GM21381 (cell line): ENCODE data around the gene SCGB1D4.
"Not testable (repeated sequence)": the region's sequence is repeated elsewhere in the genome, so short reads cannot be mapped to it uniquely, and the experiment has no call there.

Source experiments
- ATAC-seq: cut with Tn5 transposase; IDR thresholded peaks from one replicate; pipeline ENCODE4 v1.9.1; 2021; ENCODE audit warnings: mild to moderate bottlenecking, moderate library complexity; ENCODE audit not compliant: unreplicated experiment

SCGB1D4 gene, protein sequence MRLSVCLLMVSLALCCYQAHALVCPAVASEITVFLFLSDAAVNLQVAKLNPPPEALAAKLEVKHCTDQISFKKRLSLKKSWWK

DNA sequence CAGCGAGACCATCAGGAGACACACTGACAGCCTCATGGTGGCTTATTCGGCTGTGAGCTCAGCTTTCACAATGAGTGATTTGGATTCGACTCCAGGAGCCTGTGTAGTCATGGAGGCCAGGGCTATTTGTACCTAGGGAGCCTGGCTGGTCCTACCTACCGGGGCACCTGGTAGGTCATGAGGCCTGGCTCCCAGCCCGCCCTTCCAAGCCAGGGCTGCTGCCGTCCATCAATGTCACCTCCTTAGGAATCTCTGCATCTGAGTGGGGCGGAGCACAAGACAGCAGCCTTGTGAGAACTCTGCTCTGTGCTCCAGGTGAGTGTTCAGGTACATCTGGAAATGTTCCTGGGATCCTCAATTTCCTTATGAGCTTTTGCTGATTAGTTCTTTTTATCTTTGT lies at the start of gene SCGB1D4:
Gene SCGB1D4, minus strand, starts transcription at position 101 of the 400 bp plus-strand sequence. Its CDS starts 65 bp downstream, at position 36.
- no peak for ATAC-seq

DNA sequence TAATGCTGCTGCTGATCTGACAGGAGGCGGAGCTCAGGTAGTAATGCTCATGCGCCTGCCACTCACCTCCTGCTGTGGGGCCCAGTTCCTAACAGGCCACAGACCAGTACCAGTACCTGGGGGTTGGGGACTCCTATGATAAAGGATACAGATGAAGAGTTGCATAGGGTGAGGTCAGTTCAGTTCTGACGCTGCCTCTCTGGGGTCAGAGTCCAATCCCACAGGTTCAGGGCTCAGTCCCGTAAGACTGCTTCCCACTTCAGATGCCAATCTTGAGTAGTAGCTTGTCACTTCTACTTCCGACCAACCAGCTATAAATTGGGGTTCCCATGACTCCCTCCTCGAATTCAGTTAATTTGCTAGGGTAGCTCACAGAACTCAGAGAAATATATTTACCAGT lies 47.0 kb upstream of the SCGB1D4 start:
- no peak for ATAC-seq

DNA sequence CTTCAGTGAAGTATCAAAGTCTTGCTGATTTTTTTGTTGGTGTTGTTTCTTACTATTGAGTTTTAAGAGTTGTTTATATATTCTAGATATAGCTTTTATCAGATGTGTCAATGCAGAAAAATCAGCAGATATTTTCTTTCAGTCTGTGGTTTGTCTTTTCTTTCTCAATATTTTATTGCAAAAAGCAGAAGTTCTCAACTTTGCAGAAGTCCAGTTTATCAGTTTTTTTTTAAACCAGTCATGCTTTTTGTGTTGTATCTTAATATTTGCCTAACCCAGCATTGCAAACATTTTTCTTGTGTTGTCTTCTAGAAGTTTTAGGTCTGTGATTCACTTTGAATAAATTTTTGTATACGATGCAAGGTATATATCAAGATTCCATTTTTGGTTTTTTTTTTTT lies 45.3 kb upstream of the SCGB1D4 start:
- ATAC-seq = no peak

DNA sequence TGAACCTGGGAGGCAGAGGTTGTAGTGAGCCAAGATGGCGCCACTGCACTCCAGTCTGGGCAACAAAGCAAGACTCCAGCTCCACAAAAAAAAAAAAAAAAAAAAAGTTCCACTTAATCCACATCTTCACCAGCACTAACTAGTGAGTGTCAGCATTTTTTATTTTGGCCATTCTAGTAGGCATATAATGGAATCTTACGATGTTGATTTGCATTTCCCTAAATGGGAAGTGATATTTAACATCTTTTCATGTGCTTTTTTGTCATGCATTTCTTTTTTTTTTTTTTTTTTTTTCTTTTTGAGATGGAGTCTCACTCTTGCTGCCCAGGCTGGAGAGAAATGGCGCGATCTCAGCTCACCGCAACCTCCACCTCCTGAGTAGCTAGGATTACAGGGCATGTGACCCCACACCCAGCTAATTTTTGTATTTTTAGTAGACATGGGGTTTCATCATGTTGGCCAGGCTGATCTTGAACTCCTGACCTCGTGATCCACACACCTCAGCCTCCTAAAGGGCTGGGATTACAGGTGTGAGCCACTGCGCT lies 44.8 kb upstream of the SCGB1D4 start:
- ATAC-seq = not testable (repeated sequence)

DNA sequence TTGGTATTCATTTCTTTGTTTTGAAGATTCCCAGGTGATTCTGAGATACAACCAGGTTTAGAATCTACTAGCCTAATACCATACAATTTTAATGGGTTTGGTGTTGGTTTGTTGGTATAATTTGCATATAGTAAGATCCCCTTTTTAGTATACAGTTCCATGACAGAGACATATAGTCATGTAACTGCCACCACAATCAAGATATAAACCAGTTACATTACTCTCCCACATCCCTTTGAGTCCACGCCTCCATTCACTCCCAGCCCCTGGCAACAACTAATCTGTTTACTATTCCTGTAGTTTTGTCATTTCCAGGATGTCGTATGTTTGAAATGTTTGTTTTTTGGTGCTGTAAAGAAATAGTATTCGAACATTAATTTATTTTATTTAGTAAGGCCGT lies 42.7 kb upstream of the SCGB1D4 start:
- no peak for ATAC-seq

DNA sequence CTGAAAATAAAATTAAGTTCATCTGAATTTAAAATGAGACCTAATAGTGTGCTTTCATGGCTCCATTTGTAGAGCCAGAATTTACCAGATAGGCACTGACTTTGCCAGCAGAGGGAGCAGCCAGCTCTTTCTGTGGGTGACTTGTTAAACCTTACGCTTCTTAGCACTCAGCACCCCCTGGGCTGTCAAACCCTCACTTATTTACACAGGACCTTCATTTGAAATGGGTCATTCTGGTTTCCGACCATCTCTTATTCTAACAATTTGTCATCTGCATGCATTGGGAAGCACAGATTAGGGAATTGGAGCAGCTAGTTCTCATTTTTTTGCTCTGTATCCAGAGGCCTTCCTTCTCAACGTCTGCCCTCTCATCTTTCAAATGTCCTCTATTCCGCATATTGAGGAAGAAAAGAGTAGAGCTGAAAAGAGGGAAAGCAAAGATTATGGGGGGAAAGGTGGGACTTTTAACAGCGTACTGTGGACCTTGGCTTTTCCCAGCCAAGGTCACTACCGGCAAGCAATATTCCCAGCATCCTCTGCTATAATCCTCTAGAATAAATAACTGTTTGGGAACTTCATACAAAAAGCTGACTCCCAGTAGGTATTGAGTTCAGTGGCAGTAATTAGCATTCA lies 41.5 kb upstream of the SCGB1D4 start:
- ATAC-seq = no peak

DNA sequence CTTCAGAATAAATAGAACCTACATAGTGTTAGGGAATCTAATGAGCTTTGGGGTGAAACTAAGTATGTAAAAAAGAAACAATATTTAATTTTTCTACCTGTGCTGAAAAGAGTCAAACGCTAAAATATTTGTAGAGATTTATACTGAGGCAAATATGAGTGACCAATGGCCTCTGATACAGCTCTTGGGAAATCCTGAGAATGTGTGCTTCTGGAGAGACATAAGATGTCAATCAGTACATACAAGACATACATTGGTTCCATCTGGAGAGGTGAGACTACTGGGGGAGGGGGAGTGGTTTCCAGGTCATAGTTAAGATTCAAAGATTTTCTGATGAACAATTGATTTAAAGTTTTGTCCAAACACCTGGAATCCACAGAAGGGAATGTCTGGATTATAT lies 39.3 kb upstream of the SCGB1D4 start:
- ATAC-seq = no peak

DNA sequence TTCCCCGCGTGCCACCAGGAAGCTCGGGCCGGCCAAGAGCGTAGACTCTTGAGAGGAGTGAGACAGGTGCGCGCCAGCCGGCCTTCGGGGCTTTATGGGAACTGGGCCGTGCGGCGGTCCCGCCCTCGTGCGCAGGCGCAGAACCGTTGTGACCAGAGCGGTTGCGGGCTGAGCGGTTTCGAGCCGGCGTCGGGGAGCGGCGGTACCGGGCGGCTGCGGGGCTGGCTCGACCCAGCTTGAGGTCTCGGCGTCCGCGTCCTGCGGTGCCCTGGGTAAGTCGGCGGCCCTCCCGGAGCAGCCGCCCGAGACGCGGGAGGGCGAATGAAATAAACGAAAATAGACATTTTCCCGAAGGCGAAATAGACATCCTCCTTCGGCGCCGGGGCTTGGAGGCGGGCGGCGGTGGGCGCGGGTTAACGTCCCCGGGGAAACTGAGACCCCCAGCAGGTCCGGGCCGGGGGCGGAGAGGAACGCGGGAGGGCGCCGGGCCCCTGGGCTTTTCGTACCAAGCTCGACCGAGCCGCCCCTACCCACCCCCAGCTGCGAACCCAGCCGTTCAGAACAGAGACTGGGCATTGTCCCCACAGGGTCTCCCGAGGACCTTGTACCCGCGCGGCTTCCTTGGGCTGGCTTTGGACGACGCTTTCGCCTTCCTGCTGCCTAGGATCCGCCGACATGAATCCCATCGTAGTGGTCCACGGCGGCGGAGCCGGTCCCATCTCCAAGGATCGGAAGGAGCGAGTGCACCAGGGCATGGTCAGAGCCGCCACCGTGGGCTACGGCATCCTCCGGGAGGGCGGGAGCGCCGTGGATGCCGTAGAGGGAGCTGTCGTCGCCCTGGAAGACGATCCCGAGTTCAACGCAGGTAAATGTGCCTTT lies 38.7 kb upstream of the SCGB1D4 start, which contains the start of gene ASRGL1:
Gene ASRGL1, plus strand, starts transcription at position 146 of the 879 bp plus-strand sequence. Its CDS starts 530 bp downstream, at position 676.
- peak; percentile 77 for ATAC-seq

DNA sequence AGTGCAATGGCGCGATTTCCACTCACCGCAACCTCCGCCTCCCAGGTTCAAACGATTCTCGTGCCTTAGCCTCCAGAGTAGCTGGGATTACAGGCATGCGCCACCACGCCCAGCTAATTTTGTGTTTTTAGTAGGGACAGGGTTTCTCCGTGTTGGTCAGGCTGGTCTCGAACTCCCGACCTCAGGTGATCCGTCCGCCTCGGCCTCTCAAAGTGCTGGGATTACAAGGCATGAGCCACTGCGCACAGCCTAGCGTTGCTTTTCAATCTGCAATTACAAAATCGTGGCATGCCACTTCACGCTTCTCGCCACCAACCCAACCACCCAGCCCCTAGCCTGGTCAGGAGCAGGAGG lies 38.1 kb upstream of the SCGB1D4 start:
- ATAC-seq = not testable (repeated sequence)

DNA sequence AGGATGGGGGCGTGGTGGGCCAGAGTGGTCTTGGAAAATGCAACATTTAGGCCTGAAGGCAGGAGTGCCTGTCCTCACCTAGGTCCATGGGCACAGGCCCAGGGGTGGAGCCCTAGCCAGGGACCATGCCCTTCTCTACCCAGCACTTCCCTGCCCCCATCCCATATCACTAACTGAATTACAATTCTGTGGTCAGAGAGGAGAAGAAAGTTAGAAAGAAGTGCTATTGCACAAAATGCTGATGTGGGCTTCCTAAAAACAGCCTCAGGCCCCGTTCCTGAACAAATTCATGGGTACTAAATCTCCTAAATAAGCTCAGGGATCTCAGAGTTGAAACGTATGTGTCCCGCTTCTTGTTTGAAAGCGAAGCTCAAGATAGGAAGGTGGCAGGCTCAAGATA lies 34.9 kb upstream of the SCGB1D4 start:
- ATAC-seq = no peak

DNA sequence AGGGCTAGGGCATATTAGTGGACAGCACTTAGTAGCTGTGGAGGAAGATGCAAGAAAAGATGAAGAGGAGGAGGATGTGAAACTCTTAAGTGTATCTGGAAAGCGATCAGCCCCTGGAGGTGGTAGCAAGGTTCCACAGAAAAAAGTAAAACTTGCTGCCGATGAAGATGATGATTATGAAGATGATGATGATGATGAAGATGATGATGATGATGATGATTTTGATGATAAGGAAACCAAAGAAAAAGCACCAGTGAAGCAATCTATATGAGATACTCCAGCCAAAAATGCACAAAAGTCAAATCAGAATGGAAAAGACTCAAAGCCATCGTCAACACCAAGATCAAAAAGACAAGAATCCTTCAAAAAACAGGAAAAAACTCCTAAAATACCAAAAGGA lies 32.4 kb upstream of the SCGB1D4 start:
- ATAC-seq = not testable (repeated sequence)

DNA sequence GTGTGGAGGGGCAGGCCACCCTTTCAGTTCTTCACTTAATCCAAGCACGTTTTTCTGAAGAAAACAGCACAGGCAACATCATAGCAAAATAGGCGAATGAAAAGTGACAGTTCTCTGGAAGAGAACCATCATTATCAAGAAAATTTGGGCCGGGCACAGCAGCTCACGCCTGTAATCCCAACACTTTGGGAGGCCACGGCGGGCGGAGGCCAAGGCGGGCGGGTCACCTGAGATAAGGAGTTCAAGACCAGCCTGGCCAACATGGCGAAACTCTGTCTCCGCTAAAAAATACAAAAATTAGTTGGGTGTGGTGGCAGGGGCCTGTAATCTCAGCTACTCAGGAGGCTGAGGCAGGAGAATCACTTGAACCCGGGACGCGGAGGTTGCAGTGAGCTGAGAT lies 28.7 kb upstream of the SCGB1D4 start:
- ATAC-seq = not testable (repeated sequence)

DNA sequence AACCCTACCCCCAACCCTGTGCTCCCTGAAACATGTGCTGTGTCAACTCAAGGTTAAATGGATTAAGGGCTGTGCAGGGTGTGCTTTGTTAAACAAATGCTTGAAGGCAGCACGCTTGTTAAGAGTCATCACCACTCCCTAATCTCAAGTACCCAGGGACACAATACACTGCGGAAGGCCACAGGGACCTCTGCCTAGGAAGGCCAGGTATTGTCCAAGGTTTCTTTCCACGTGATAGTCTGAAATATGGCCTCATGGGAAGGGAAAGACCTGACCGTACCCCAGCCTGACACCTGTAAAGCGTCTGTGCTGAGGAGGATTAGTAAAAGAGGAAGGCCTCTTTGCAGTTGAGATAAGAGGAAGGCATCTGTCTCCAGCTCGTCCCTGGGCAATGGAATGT lies 27.8 kb upstream of the SCGB1D4 start:
- not testable (repeated sequence) for ATAC-seq

DNA sequence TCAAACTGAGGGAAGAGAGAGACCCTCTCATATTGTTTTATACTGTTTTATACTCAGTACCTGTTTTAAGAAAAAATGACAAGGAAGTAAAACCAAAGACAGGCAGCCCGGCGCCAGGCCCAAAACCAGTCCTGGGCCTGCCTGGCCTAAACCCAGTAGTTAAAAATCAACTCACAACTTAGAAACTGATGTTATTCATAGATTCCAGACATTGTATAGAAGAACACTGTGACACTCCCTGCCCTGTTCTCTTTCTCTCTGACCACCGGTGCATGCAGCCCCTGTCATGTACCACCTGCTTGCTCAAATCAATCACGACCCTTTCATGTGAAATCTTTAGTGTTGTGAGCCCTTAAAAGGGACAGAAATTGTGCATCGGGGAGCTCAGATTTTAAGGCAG lies 26.9 kb upstream of the SCGB1D4 start:
- not testable (repeated sequence) for ATAC-seq

DNA sequence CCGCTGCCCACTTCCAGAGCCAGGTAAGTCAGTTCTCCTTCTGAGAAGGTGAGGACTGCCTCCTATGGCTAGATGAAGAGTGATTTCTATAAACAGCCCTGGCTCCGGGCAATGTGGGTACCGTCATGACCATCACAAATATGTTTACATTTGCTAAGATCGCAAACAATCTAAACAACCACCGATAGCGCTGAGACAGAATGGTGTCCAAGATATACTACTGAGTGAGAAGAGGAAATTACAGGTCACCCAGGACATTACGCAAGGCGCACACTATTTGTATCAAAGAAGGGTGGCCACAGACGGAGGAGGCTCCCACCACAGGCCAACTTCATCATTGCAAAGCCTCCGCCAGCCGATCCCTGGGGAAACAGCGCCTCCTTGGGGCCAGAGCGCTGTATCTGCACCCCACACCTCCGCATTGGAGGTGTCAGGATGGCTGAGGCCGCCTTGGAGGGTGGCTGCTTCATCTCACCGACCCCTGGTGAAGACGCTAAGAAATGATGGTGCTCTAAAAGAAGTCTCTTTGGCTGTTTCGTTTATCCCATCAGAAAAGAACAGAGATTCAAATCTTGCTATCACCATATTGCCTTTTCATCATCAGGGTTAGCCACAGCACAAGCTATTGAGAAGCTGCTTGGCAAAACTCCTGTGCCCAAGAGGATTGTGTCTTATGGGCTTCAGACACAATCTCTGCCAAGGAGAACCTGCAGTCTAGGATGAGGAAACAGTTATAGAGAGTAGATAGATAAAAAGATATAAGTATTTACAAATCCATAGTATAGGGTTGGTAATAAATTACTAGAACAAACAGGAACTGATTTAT lies 26.1 kb upstream of the SCGB1D4 start:
- no peak for ATAC-seq

DNA sequence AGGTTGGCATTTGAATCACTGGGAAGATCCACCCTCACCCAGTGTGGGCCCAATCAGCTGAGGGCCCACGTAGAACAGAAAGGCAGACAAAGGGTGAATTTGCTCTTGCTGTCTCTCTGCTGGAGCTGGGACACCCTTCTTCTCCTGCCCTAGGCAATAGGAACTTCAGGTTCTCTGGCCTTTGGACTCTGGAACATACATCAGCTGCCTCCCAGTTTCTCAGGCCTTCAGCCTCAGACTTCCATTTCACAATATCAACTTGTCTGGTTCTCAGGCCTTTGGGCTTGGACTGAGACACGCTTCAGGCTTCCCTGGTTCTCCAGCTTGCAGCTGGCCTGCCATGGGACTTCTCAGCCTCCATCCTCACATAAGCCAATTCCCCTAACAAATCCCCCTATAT lies 23.6 kb upstream of the SCGB1D4 start:
- no peak for ATAC-seq

DNA sequence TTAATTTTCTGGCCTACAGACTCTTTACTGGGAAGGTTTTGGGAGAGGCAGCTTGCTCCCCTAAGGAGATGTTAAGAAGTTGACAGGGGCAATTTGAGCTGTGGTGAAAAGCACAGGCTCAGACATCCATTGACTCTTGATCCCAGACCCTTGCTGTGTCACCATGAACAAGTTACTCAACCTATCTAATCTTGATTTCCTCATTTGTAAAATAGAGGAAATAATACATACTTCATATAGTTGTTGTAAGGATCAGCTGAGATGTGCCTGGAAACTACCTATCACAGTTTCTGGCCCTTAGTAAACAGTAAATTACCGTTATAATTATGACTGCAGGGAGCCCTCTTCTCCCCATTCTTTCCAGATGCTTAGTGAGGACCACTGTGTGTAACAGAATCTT lies 16.6 kb upstream of the SCGB1D4 start:
- no peak for ATAC-seq

DNA sequence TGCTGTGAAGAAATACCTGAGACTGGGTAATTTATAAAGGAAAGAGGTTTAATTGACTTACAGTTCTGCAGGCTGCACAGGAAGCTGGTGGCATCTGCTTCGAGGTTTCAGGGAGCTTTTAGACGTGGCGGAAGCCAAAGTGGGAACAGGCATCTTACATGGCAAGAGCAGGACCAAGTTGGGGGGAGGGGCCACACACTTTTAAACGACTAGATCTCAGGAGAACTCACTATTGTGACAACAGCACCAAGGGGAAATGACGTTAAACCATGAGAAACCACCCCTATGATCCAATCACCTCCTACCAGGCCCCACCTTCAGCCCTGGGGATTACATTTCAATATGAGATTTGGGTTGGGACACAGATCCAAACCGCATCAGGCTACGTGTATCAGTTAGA lies 11.1 kb upstream of the SCGB1D4 start:
- ATAC-seq = no peak

DNA sequence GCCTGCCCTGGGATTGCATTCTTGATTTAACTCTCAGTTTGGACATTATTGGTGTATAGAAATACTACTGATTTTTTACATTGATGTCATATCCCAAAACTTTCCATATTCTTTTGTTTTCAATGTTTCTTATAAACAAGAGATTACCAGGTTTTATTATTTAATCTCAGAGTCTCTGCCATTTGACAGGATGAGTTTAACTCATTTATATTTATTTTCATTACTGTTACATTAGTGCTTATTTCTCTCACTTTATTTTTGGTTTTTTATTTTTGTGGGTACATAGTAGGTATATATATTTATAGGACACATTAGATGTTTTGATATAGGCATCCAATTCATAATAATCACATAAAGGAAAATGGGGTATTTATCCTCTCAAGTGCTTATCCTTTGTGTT lies 9.1 kb upstream of the SCGB1D4 start:
- no peak for ATAC-seq

DNA sequence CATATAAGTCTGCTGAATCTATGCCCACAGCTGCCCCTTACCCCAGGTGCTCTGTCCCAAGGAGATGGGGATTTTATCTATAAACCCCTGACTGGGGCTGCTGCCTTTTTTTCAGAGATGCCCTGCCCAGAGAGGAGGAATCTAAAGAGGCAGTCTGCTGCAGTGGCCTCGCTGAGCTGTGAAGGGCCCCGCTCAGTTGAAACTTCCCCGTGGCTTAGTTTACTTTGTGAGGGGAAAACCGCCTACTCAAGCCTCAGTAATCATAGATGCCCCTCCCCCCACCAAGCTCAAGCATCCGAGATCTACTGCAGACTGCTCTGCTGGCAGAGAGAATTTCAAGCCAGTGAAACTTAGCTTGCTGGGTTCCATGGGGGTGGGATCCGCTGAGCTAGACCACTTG lies 7.4 kb upstream of the SCGB1D4 start:
- ATAC-seq = no peak

DNA sequence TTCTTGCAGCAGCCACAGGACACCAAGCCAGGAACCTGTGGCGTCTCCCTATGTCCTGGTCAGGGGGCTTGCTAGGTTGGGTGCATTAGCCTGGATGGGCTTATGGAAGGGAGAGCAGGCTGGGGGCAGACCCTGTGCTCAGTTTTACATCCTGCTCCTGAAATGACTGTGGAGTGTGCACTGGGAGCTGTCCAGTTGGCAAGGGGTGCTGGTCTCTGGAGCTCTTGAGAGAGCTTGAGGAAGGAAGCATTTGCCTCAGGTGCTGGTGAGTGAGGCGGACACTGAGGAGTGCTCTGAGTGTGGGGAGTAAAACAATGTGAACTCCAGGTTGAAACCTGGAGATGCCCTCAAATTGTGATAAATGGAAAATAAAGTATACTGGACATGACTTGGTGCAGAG lies 3.4 kb downstream of the SCGB1D4 start:
- ATAC-seq = no peak
